Activated CD8-positive, alpha-beta T cell treated with anti-CD3 and anti-CD28 coated beads for 36 hours (primary cell): Measurements from ENCODE around the gene SUB1. TPM values are rescaled to one million over a fixed set of nuclear protein-coding genes. Genes with fewer than 3 reads are reported as not detected.
"Not testable (repeated sequence)": the region's sequence is repeated elsewhere in the genome, so short reads cannot be mapped to it uniquely, and the experiment has no call there.

Source experiments
- ATAC-seq: fragments of 200-7000 bp; cut with Tn5 transposase; one replicate; pipeline ENCODE4 v1.10.0; 2021; ENCODE audit warnings: mild to moderate bottlenecking, moderate library complexity
- CTCF ChIA-PET: fragments of 350-600 bp; sonication (Branson Sonifier 250); formaldehyde crosslinking; loops from one replicate; lab custom pipeline; 2021; ENCODE audit warnings: antibody characterized with exemption; lab: Charles Lee
- POLR2A ChIA-PET: fragments of 350-600 bp; sonication (Branson Sonifier 250); formaldehyde crosslinking; loops from one replicate; lab custom pipeline; 2021; ENCODE audit warnings: antibody characterized with exemption; lab: Charles Lee
- DNase-seq: peaks from one replicate; pipeline ENCODE4 v3.0.0-alpha.2; 2020
- H3K27ac Mint-ChIP-seq: one replicate; pipeline ENCODE4 v1.8.0; 2021; ENCODE audit warnings: mild to moderate bottlenecking, mixed read lengths
- H3K27me3 Mint-ChIP-seq: one replicate; pipeline ENCODE4 v1.8.0; 2021; ENCODE audit warnings: mixed read lengths
- H3K36me3 Mint-ChIP-seq: one replicate; pipeline ENCODE4 v1.8.0; 2021; ENCODE audit warnings: low read depth, mixed read lengths
- H3K4me1 Mint-ChIP-seq: one replicate; pipeline ENCODE4 v1.8.0; 2021; ENCODE audit warnings: low read depth, mixed read lengths
- H3K4me3 Mint-ChIP-seq: one replicate; pipeline ENCODE4 v1.8.0; 2021; ENCODE audit warnings: mild to moderate bottlenecking, moderate library complexity, mixed read lengths
- H3K9me3 Mint-ChIP-seq: one replicate; pipeline ENCODE4 v1.8.0; 2021; ENCODE audit warnings: mixed read lengths
- intact Hi-C: fragments of 100-400 bp; cut with micrococcal nuclease; formaldehyde crosslinking; loops from one replicate; pipeline ENCODE4 v1.10.0; 2022
- total RNA-seq, 2 experiments: library from RNA; stranded (reverse); gene quantifications; one replicate each; pipeline ENCODE4 v1.2.3, GENCODE V29; 2021
- TF ChIP-seq, protein P1 (sequence below): fragments of 200-600 bp; IDR thresholded peaks from one replicate; pipeline ENCODE4 v1.8.0; 2022; ENCODE audit warnings: antibody characterized with exemption, mild to moderate bottlenecking

The SUB1 gene
- total RNA-seq, 2 experiments from 2014 or later: 403 to 431 TPM

DNA sequence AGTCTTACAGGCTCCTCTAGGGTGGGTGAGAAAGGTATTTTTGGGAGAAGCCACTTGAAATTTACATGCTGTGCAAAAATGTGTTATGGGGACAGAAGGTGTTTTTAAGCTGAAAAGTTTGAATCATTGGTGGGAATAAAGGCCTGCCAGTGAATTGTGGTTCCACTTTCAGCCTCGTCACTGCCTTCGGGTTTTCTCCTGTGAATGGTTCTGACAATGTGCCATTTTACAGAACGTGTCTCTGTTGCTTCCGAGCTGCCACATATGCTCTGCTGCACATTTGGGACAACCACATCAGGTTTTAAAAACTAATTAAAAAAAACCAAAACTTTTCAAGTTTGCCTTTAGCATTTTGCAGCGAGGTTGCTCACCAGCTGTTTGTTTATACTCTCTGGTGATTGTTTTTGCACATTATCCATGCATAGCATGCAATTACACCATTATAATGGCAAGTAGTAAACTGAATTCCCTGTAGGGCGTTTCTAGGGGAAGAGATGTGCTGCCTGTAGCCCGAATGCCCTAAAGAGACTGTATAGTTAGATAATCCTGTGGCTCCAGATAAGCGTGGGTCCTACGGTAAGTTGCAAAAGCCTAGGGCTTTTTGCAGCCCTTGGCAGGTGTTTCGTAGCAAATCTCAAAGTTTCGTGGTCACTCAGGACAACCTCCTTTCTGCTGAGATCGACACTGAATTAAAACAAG is 40.1 kb upstream of the SUB1 start:
- TF ChIP-seq, protein P1, sequence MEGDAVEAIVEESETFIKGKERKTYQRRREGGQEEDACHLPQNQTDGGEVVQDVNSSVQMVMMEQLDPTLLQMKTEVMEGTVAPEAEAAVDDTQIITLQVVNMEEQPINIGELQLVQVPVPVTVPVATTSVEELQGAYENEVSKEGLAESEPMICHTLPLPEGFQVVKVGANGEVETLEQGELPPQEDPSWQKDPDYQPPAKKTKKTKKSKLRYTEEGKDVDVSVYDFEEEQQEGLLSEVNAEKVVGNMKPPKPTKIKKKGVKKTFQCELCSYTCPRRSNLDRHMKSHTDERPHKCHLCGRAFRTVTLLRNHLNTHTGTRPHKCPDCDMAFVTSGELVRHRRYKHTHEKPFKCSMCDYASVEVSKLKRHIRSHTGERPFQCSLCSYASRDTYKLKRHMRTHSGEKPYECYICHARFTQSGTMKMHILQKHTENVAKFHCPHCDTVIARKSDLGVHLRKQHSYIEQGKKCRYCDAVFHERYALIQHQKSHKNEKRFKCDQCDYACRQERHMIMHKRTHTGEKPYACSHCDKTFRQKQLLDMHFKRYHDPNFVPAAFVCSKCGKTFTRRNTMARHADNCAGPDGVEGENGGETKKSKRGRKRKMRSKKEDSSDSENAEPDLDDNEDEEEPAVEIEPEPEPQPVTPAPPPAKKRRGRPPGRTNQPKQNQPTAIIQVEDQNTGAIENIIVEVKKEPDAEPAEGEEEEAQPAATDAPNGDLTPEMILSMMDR: no peak
- ChIA-PET CTCF (interaction anchor here (2.5 kb wide), 1 partner anchor 44 kb away, joined by 7 read pairs; no protein-coding TSS in a partner anchor), POLR2A (no interaction called here)
- peaks cover 5% of the 10 kb centered on the region for H3K36me3 Mint-ChIP-seq
- peaks cover 3% of the 10 kb centered on the region for H3K9me3 Mint-ChIP-seq
- intact Hi-C loops: no loop called here
- no peak overlapping the region for H3K27ac Mint-ChIP-seq
- ATAC-seq (no peak), DNase-seq (no peak)
- no peaks in the 10 kb centered on the region for H3K27me3 Mint-ChIP-seq
- H3K4me3 Mint-ChIP-seq: no peak overlapping the region
- peaks cover 14% of the 10 kb centered on the region for H3K4me1 Mint-ChIP-seq

DNA sequence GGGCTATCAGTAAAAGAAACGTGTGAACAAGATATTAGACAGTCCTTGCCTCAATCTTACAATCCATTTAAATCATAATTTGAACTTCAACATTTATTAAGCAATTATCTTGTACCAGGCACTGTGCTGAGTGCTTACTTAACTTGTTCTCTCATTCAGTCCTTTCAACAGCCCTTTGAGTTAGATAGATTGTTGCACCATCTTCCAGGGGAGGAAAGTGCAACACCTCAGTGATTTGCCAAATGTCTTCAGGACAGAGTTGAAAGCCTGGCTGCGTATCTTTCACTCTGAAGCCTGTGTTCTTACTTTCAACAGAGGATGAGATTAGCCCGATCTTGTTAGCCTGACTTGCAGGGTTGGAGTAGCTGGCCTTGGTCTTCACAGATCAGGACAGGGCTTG is 34.2 kb upstream of the SUB1 start:
- no peaks in the 10 kb centered on the region for H3K36me3 Mint-ChIP-seq
- H3K9me3 Mint-ChIP-seq: no peaks in the 10 kb centered on the region
- H3K27ac Mint-ChIP-seq: no peak overlapping the region
- no peaks in the 10 kb centered on the region for H3K27me3 Mint-ChIP-seq
- no peak for ATAC-seq
- TF ChIP-seq, protein P1: no peak
- POLR2A ChIA-PET: no interaction called here
- H3K4me3 Mint-ChIP-seq: no peak overlapping the region
- H3K4me1 Mint-ChIP-seq: peaks cover 3% of the 10 kb centered on the region
- intact Hi-C loops: no loop called here
- no peak for DNase-seq
- CTCF ChIA-PET: interaction anchor here (0.6 kb wide), 1 partner anchor 902 kb away, joined by 4 read pairs; no protein-coding TSS in a partner anchor

DNA sequence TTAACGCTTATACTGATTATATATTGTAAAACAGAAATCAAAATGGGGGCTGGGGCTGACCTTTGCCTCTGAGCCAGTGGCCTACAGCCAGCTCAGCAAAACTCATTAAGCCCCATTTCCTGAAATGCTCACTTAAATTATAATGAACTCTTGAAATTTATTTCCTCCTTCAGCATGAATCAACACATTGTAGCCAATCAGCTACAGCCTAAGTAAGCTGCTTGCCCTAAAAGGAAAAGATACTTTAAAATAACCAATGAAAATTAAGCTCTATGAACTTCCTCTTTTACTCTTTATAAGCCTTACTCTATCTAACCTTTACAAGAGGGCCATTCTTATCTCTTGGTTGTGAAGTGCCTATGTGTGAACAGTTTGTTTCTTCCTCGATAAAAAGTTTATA is 33.5 kb upstream of the SUB1 start:
- CTCF ChIA-PET: interaction anchor here (0.6 kb wide), 1 partner anchor 901 kb away, joined by 4 read pairs; no protein-coding TSS in a partner anchor
- H3K9me3 Mint-ChIP-seq: no peaks in the 10 kb centered on the region
- H3K4me3 Mint-ChIP-seq: no peak overlapping the region
- H3K27ac Mint-ChIP-seq: no peak overlapping the region
- peaks cover 3% of the 10 kb centered on the region for H3K4me1 Mint-ChIP-seq
- ATAC-seq (no peak), DNase-seq (no peak)
- intact Hi-C loops: no loop called here
- POLR2A ChIA-PET: no interaction called here
- no peaks in the 10 kb centered on the region for H3K27me3 Mint-ChIP-seq
- TF ChIP-seq, protein P1: no peak
- H3K36me3 Mint-ChIP-seq: no peaks in the 10 kb centered on the region

DNA sequence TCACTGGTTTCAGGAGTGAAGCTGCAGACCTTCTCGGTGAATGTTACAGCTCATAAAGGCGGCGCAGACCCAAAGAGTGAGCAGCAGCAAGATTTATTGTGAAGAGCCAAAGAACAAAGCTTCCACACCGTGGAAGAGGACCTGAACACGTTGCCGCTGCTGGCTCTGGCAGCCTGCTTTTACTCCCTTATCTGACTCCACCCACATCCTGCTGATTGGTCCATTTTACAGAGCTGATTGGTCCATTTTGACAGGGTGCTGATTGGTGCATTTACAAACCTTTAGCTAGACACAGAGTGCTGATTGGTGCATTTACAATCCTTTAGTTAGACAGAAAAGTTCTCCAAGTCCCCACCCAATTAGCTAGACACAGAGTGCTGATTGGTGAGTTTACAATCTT is 32.9 kb upstream of the SUB1 start:
- ATAC-seq, H3K4me3 Mint-ChIP-seq, H3K36me3 Mint-ChIP-seq, H3K4me1 Mint-ChIP-seq, DNase-seq, POLR2A ChIA-PET, intact Hi-C loops, H3K9me3 Mint-ChIP-seq, H3K27ac Mint-ChIP-seq, CTCF ChIA-PET, H3K27me3 Mint-ChIP-seq: not testable (repeated sequence)

GRCh38 chr5:32552936-32553335 is 32.4 kb upstream of the SUB1 start:
- ATAC-seq: no peak
- CTCF ChIA-PET: no interaction called here

GRCh38 chr5:32554181-32554780 is 31.1 kb upstream of the SUB1 start:
- not testable (repeated sequence) for H3K27me3 Mint-ChIP-seq

More at GRCh38 chr5:32552936-32553335, 32.4 kb upstream of the SUB1 start:
- intact Hi-C loops: no loop called here
- POLR2A ChIA-PET: no interaction called here
- H3K36me3 Mint-ChIP-seq: no peaks in the 10 kb centered on the region
- peaks cover 3% of the 10 kb centered on the region for H3K4me1 Mint-ChIP-seq
- no peaks in the 10 kb centered on the region for H3K9me3 Mint-ChIP-seq
- H3K27ac Mint-ChIP-seq: no peak overlapping the region
- no peak for DNase-seq
- no peak overlapping the region for H3K4me3 Mint-ChIP-seq
- H3K27me3 Mint-ChIP-seq: no peaks in the 10 kb centered on the region
- TF ChIP-seq, protein P1: no peak

DNA sequence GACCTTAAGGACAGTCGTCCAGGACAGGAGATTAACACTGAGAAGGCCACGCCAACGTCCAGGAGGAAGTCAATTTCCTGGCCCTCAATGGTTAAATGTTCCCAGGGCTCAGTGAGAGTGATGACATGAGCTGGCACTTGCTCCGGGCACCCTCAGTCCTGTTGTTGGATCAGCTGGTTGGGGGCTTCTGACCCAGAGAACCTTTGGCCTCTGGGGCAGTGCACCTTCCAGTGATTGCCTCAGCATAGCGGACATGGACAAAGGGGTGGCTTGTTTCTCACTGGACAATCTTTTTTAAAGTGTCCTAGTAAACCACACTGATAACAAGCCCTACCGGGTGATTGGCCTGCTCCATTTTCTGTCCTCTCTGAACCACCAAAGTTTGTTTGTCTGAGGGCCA is 28.8 kb upstream of the SUB1 start:
- intact Hi-C loops, H3K4me1 Mint-ChIP-seq, CTCF ChIA-PET, H3K9me3 Mint-ChIP-seq, POLR2A ChIA-PET, H3K36me3 Mint-ChIP-seq, H3K27ac Mint-ChIP-seq, H3K4me3 Mint-ChIP-seq, DNase-seq, H3K27me3 Mint-ChIP-seq, ATAC-seq: not testable (repeated sequence)

More at GRCh38 chr5:32554181-32554780, 31.1 kb upstream of the SUB1 start:
- H3K27ac Mint-ChIP-seq, ATAC-seq, DNase-seq, H3K4me3 Mint-ChIP-seq, H3K4me1 Mint-ChIP-seq, intact Hi-C loops, H3K36me3 Mint-ChIP-seq, POLR2A ChIA-PET, H3K9me3 Mint-ChIP-seq: not testable (repeated sequence)
- CTCF ChIA-PET: interaction anchor here (1.0 kb wide), 1 partner anchor 322 kb away, joined by 3 read pairs; no protein-coding TSS in a partner anchor
